Measurements from ENCODE around the gene ACIN1. TPM values are rescaled to one million over a fixed set of nuclear protein-coding genes. Genes with fewer than 3 reads are reported as not detected.

The ACIN1 gene
- total RNA-seq, 1 donor from 2014 or later: 161 TPM

- Histone ChIP-seq H3K36me3 (peaks cover 48% of the 10 kb centered on the region), H3K9me3 (no peaks in the 10 kb centered on the region), H3K27me3 (no peaks in the 10 kb centered on the region), H3K4me3 (peak within 1 kb of the TSS; percentile 87), H3K4me1 (peaks cover 46% of the 10 kb centered on the region), H3K27ac (peak within 1 kb of the TSS; percentile 94)
- no peak for TF ChIP-seq CTCF (IDR thresholded peaks at IDR 0.05)
- intact Hi-C loops (cut with DNase I): no loop called here
- ATAC-seq (peak; percentile 95), DNase-seq (peak; percentile 96)
Measured at GRCh38 chr14:23095196-23096108, 516 bp upstream of the ACIN1 start, which contains the start of gene C14orf119. Gene C14orf119, plus strand, starts transcription at chr14:23095505. Its CDS starts 2,154 bp downstream, at chr14:23097659.

- no peak for TF ChIP-seq CTCF (IDR thresholded peaks at IDR 0.05)
- H3K36me3 ChIP-seq: peaks cover 59% of the 10 kb centered on the region
- no peaks in the 10 kb centered on the region for H3K27me3 ChIP-seq
- no peaks in the 10 kb centered on the region for H3K9me3 ChIP-seq
- H3K27ac ChIP-seq: peak overlapping the region; percentile 94
- intact Hi-C loops (cut with DNase I): no loop called here
- DNase-seq (no peak), ATAC-seq (no peak)
- peaks cover 37% of the 10 kb centered on the region for H3K4me1 ChIP-seq
- peak overlapping the region; percentile 87 for H3K4me3 ChIP-seq
Measured at GRCh38 chr14:23093991-23094665, 808 bp downstream of the ACIN1 start.

- TF ChIP-seq CTCF (IDR thresholded peaks at IDR 0.05): no peak
- Histone ChIP-seq H3K4me3 (peak overlapping the region; percentile 87), H3K27ac (no peak overlapping the region), H3K27me3 (no peaks in the 10 kb centered on the region), H3K4me1 (peaks cover 31% of the 10 kb centered on the region), H3K9me3 (no peaks in the 10 kb centered on the region), H3K36me3 (peaks cover 59% of the 10 kb centered on the region)
- ATAC-seq (no peak), DNase-seq (no peak)
- intact Hi-C loops (cut with DNase I): no loop called here
Measured at GRCh38 chr14:23093526-23093925, 1.4 kb downstream of the ACIN1 start.

- Histone ChIP-seq H3K27ac (no peak overlapping the region), H3K9me3 (no peaks in the 10 kb centered on the region), H3K36me3 (peaks cover 59% of the 10 kb centered on the region), H3K4me1 (peaks cover 31% of the 10 kb centered on the region), H3K4me3 (no peak overlapping the region), H3K27me3 (no peaks in the 10 kb centered on the region)
- intact Hi-C loops (cut with DNase I): no loop called here
- DNase-seq: no peak
- ATAC-seq: no peak
- no peak for TF ChIP-seq CTCF (IDR thresholded peaks at IDR 0.05)
Measured at GRCh38 chr14:23093104-23093503, 1.8 kb downstream of the ACIN1 start.

GRCh38 chr14:23091294-23092225 is 3.4 kb downstream of the ACIN1 start:
- ATAC-seq: no peak
- intact Hi-C loops (cut with DNase I): no loop called here
- Histone ChIP-seq H3K36me3 (peaks cover 67% of the 10 kb centered on the region), H3K4me3 (no peak overlapping the region), H3K27me3 (no peaks in the 10 kb centered on the region), H3K4me1 (peaks cover 15% of the 10 kb centered on the region), H3K9me3 (no peaks in the 10 kb centered on the region), H3K27ac (no peak overlapping the region)
- TF ChIP-seq CTCF (IDR thresholded peaks at IDR 0.05): no peak
- no peak for DNase-seq
